Activated CD4-positive, alpha-beta T cell treated with anti-CD3 and anti-CD28 coated beads for 1 hour (primary cell): ENCODE results near the gene CARD11.

Experiments
- DNase-seq: peaks from one replicate; pipeline ENCODE4 v3.0.0-alpha.2; 2020

Gene CARD11

GRCh38 chr7:2937701-2938513, 105.8 kb downstream of the CARD11 start:
- no peak for DNase-seq

DNA sequence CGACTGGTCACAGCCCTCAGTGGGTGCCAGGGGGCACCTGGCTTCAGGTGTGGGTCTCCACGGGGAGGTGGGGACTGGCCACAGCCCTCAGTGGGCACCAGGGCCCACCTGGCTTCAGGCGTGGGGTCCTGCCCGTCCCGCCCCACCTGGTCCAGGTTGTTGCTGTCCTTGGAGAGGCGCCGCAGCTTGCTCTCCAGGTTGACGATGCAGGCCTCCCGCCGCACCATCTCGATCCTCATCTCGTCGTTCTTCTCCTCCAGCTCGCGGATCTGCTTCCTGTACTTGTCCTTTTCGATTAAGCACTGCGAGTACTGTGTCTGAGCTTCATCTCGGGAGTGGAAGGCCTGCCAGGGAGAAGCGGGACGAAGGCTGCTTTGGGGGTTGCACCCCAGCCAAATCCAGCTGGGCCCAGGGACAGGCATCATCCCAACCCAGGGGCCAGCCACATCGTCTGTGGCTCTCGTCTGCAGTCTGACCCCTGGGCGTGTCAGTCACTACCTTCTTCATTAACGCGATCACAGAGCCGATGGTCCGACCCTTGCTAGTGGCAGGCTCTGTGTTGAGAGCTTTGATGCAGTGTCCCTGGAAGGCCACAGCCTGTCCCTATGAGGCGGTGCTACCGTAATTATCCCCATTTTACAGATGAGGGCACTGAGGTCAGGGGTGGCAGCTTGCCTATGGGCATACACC, 106.6 kb downstream of the CARD11 start:
- no peak for DNase-seq

- no peak for DNase-seq
Measured at GRCh38 chr7:2936301-2936700, 107.4 kb downstream of the CARD11 start.

GRCh38 chr7:2934984-2935740, 108.5 kb downstream of the CARD11 start:
- DNase-seq, result no peak

GRCh38 chr7:2934211-2934731, 109.4 kb downstream of the CARD11 start:
- DNase-seq, result no peak

GRCh38 chr7:2932402-2933251, 111.0 kb downstream of the CARD11 start:
- DNase-seq, result no peak

DNA sequence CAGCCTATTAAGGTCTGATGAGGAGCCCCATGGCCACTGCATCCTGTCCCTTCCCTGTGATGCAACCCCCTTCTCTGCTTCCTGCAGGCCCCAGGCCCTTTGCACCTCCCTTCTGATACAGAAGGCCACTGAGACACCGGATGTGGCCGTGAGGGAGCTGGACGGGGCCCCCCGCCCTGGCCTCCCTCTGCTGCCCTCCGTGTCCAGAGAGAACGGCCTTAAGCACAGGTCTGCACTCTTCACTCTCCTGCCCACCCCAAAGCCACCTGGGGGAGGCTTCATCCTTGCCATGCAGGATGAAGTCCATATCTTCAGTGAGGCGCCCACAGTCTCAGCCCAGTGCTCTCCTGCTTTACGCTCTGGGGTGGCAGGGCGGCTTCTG, 112.6 kb downstream of the CARD11 start:
- DNase-seq, result no peak

DNA sequence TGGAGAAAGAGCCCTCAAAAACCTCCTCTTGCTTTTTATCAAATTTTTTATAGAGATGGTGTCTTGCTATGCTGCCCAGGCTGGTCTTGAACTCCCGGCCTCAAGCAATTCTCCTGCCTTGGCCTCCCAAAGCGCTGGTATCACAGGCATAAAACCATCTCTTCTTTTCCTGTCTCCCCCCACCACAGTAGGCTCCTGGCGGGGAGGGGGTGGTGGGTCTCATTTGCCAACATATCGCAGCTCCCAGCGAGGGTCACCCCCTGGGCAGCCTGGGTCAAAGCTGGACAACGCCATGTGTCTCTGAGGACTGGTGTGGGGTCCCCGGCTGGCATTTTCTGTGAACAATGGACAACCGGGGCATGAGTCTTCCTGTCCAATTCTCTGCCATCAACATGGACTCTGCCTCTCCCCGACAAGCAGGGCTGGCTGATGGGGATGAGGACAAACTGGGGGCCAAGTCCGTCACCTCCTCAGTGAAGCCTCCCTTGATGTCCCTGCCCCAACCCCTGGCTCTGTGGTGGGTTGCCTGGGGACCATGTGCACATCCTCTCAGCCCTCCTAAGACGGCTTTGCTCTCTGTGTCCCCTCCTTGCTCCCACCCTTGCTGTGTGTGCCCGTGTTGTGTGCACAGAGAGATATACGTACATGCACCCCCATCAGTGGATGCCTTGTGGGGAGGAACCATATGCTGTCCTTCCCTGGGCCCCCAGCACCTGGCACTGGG, 113.2 kb downstream of the CARD11 start:
- no peak for DNase-seq

DNA sequence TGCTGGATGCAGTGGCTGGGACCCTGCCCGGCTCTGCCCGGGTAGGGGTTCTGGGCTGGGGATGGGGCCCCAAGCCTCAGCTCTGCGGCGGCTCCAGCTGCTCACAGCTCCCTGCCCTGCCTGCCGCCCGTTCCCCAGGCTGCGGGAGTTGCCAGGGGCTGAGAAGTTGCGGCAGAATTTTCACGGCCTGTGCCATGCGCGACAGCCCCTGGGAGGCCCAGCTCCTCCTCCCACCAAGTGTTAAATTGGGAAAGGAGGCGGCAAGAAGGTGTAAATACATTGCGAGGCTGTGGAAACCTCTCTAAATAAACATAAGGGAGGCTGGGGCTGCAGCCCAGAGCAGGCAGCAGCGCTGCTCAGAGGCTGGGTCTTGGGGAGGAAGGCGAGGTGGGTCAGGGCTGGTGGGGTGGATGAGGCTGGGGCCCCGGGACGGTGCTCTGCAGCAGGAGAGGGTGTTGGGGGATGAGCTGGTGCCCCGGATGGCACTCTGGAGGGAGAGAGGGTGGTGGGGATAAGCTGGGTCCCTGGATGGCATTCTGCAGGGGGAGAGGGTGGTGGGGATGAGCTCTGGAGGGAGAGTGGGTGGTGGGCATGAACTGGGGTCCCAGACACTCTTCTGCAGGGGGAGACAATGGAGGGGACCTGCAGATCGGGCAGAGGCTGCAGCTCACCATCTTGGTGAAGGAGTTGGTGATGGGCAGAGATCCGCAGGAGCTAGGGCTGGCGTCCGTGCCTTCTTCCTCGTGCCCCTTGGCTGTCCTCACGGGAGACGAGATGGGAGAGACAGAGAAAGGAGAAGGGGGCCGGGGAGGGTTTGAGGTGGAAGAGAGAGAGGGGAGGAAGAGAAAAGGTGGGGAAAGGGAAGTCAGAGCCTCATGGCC, 114.1 kb downstream of the CARD11 start:
- no peak for DNase-seq

- no peak for DNase-seq
Measured at GRCh38 chr7:2928613-2929311, 114.9 kb downstream of the CARD11 start.

GRCh38 chr7:2928256-2928612, 115.4 kb downstream of the CARD11 start:
- no peak for DNase-seq

- DNase-seq, result no peak
Measured at GRCh38 chr7:2927592-2927991, 116.1 kb downstream of the CARD11 start.

DNA sequence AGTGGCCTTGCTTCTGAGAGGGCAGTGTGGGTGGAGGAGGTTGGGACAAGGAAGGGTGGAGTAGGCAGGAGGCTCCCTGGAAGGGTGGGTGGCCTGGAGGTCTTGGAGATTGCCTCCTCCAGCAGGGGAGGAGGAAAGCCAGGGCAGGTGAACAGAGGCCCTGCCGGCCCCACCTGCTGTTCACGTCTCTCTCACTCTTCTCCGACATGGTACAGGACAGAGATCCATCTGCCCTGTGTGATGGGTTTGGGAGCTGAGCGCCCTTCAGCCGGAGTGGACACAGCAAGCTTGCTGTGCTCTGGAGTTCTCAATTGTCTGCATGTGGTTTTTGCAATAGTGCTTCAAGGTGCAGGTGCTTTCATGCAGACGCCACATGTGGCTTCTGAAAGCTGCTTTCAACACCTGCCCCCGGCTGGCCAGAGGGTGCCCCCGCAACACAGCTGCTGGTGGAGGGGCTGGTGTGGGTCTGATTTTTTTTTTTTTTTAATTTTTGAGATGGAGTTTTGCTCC, 116.7 kb downstream of the CARD11 start:
- DNase-seq, result no peak

- DNase-seq, result no peak
Measured at GRCh38 chr7:2926120-2926895, 117.4 kb downstream of the CARD11 start.

GRCh38 chr7:2924866-2925840, 118.5 kb downstream of the CARD11 start:
- DNase-seq, result no peak

DNA sequence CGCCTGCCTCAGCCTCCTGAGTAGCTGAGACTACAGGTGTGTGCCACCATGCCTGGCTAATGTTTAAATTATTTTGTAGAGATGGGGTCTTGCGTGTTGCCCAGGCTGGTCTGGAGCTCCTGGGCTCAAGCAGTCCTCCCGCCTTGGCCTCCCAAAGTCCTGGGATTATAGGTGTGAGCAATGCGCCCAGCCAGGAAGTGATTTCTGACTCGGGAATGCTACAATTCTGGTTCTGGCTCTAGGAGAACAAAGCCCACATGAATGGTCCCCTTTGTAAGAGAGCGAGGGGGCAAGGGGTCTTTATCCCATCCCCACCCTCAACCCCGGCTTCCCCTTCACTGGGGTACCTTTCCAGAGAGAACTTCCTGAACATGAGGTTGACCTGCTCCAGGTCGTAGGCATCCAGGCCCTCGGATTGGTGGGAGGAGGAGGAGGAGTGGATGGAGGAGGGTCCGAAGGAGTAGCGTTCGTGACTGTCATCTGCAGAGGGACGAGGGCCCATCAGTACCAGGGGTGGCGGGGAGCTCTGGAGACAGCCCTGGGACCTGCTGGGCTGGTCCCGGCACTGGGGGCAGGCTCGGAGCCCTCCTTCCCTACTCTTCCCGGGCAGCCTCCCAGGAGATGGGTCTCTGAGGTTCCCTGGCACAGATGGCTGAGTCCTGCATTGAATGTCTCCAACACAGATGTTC, 119.6 kb downstream of the CARD11 start:
- no peak for DNase-seq

GRCh38 chr7:2923291-2923781, 120.3 kb downstream of the CARD11 start:
- DNase-seq, result no peak
